ENCODE results near the gene AURKB. TPM values are rescaled to one million over a fixed set of nuclear protein-coding genes. Genes with fewer than 3 reads are reported as not detected.
"Not testable (repeated sequence)": the region's sequence is repeated elsewhere in the genome, so short reads cannot be mapped to it uniquely, and the experiment has no call there.

AURKB gene
- 1.3 and 2.0 TPM in 2 replicates for total RNA-seq
- polyA plus RNA-seq (2012), result 0.29 TPM

DNA sequence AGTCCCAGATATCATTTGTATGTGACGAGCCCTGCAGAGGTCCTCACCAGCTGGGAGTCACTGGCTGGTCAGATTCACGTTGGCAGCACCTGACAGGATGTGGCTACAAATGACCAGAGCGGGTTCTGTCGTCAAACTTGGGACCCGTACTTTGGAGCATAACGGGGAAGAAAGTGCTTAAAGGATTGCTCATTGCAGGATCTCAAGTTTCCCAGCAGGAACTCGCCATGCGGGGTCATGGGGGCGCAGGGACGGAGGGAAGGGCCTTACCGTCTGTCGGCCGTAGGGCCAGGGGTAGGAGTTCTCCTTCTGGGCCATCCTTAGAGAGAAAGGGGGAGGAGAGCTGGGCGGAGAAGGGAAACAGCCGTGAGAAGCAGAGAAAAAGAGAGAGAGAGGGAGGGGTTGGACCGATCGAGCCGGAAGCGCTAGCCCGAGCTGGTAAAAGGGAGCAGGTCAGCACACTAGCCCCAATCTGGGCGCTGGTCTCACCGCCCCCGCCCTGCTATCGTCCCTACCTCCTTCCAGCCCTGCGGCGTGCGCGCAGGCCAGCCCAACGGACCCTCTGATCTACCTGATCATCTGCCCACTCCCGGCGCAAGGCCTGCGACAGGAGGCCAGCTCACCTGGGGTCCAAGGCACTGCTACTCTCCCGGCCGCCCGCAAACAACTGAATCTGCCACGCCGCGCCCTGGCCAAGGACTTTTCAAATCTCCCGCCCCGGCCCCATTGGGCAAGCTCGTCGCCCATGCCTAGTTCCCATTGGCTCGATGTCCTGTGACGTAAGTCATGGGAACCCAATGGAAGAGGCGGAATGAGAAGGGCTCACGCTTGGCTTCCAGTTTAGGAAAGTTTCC, at the start of gene AURKB:
AURKB (minus strand) TSS at position 669 of the 854 bp plus-strand sequence; CDS start at position 318, 351 bp downstream.
- DNase-seq (ENCODE audit: low read depth), result peak; percentile 98

DNA sequence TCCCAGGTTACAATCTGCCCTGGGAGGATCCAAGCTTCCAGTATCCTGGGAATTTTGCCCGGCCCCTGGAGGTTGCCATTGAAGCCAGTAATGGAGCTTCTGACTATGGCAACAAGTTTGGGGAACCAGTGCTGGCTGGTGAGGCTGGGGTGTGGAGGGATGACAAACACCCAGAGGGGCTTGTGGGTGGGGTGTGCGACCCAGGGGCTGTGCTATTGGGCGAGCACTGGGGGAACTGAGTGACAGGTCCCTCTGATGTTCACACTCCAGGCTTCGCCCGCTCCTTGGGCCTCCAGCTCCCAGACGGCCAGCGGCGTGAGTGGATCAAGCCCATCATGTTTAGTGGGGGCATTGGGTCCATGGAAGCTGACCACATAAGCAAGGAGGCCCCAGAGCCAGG, 47.4 kb upstream of the AURKB start:
- no peak for DNase-seq (ENCODE audit: low read depth)

DNA sequence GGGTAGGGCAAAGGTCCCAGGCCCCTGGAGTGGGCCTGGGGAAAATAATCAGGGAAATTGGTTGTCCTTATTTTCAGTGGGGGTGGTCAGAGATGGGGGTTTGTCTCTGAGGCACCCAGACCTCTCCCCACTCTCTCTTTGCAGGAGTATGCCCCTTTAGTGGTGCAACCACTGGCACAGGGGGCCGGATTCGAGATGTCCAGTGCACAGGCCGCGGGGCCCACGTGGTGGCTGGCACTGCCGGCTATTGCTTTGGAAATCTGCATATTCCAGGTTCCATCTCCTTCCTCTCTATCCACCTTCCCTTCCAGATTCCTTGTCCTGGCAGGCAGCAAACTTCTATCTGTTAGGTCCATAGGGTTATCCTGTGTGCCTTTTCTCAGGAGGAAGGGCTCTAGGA, 46.3 kb upstream of the AURKB start:
- no peak for DNase-seq (ENCODE audit: low read depth)

DNA sequence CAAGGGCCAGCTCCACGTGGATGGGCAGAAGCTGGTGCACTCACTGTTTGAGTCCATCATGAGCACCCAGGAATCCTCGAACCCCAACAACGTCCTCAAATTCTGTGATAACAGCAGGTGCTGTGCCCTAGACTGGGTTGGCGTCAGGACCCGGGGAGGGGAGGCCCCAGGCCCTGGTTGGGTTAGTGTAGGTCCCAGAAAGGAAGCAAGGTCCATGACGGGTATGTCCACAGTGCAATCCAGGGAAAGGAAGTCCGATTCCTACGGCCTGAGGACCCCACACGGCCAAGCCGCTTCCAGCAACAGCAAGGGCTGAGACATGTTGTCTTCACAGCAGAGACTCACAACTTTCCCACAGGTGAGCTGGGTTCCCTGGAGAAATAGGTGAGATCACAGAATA, 45.9 kb upstream of the AURKB start:
- no peak for DNase-seq (ENCODE audit: low read depth)

DNA sequence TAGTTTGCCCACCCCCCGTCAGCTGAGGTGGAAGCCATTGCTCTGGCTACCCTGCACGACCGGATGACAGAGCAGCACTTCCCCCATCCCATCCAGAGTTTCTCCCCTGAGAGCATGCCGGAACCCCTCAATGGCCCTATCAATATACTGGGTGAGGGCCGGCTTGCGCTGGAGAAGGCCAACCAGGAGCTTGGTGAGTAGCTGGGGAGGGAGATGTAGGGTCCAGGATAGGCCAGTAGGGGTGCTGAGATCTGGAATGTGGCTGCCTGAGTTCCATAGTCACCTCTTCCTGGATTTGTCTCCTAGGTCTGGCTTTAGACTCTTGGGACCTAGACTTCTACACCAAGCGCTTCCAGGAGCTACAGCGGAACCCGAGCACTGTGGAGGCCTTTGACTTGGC, 45.1 kb upstream of the AURKB start:
- no peak for DNase-seq (ENCODE audit: low read depth)

DNA sequence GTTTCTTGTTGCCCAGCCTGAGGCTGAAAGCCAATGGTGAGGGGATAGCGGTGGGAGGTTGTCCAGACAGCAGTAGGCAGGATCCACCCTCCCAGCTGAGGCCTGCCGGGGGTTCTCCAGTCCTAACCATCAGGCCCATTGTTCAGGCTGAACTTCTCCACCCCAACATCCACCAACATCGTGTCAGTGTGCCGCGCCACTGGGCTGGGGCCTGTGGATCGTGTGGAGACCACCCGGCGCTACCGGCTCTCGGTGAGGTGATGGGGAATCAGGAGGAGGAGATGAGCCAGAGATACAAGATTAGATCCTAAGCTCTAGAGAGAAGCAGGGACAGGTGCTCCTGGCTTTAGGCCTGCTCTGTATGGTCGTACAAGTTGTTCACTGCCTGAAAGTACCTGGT, 44.5 kb upstream of the AURKB start:
- DNase-seq (ENCODE audit: low read depth), result no peak

DNA sequence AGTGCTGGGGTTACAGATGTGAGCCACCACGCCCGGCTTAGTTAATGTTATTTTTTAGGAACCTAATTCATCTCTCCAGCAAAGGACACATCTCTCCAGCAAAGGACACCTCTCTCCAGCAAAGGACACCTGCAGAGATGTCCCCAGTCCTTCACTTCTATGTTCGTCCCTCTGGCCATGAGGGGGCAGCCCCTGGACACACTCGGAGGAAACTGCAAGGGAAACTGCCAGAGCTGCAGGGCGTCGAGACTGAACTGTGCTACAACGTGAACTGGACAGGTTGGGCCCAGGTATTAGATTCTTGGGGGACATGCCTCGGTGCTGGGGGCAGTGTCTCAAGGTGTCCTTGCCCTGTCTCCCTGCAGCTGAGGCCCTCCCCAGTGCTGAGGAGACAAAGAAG, 43.4 kb upstream of the AURKB start:
- peak; percentile 23 for DNase-seq (ENCODE audit: low read depth)

DNA sequence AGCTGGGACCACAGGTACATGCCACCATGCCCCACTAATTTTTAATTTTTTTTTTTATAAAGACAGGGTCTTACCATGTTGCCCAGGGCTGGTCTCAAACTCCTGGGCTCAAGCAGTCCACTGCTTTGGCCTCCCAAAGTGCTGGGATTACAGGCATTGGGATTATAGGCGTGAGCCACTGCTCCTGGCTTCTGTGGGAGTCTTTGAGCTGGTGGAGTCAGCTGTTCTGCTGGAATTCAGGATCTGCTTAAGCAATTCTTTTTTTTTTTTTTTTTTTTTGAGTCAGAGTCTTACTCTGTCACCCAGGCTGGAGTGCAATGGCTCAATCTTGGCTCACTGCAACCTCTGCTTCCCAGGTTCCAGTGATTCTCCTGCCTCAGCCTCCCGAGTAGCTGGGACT, 41.0 kb upstream of the AURKB start:
- not testable (repeated sequence) for DNase-seq (ENCODE audit: low read depth)

DNA sequence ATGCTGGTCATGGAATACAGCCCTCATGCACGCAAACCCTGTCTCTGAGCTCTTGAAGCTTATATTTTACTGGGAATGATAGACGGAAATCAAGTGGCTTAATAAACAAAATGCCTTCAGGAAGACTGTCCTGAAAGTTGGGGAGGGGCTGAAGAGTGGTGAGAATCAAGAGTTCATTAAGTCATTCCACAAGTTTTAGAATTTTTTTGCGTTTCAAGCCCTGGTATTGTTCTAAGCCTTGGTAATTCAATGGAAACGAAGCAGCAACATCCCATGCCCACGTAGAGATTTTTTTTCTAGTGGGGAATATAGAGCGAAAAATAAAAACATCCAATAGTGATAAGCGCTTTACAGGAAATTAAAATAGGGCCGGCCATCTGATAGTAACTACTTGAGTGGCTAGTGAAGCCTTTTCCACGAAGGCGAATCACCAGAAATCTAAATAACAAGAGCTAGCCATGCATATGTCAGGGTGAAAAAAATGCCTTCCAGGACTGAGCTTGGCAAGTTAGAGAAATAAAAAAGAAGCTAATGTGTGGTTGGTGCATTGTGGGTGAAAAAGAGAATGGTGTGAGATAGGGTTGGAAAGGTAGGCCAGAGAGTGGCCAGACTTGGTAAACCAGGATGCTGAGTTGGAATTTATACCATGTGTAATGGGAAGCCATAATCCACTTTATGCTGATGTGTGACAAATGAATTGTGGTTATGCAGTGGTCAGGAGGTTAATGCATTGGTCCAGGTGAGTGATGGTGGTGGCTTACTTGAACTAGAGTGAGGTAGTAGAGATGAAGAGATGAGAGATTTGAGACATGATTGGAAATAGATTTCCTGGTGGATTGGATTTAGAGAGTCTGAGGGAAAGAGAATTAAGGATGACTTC, 39.5 kb upstream of the AURKB start:
- DNase-seq (ENCODE audit: low read depth), result no peak

DNA sequence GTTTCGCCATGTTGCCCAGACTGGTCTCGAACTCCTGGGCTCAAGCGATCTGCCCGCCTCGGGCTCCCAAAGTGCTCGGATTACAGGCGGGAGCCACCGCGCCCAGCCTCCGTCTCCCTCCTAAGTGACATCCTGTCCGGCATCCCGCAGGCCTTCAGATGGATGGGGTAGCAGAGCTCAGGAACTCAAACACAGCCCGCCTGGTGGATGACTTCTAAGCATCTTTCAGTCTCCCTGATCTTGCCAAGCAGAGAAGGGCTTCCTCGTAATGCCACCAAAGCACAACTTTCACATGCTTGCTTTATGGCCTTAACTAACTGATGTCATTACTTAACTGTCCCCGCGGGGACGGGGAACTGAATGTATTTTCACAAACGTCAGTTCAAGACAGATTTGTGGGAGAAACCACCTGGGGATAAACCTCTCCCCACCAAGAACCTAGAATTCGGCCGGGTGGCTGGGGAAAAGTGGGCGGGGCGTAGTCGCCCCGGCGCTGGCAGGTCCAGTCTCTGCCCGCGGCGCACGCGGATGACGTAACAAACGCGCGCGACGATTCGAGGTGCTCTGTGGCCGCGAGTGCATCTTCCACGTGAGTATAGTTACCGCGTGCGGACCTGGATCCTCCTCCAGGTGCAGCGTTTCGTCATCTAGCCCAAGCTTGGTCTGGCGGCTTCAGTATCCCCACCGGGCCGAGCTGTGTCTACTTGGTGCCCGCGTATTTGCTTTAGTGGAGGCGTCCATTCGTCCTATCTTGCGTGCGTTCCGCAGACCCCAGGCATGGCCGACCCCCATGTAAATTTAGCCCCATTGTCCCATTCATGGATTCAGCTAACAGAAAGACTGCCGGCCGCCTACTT, 38.6 kb upstream of the AURKB start, which contains the start of gene PFAS:
PFAS (plus strand) TSS at position 539 of the 857 bp plus-strand sequence. CDS start 4,649 bp downstream, outside the sequence.
- DNase-seq (ENCODE audit: low read depth), result peak; percentile 94

DNA sequence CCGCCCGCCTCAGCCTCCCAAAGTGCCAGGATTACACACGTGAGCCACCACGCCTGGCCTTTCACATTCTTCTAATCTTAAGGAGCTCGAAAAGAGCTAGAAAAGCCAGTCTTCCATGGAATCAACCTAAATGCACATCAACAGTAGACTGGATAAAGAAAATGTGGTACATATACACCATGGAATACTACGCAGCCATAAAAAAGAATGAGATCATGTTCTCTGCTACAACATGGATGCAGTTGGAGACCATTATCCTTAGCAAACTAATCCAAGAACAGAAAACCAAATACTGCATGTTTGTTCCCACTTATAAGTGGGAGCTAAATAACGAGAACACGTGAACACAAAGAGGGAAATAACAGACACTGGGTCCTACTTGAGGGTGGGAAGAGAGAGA, 34.4 kb upstream of the AURKB start:
- no peak for DNase-seq (ENCODE audit: low read depth)

DNA sequence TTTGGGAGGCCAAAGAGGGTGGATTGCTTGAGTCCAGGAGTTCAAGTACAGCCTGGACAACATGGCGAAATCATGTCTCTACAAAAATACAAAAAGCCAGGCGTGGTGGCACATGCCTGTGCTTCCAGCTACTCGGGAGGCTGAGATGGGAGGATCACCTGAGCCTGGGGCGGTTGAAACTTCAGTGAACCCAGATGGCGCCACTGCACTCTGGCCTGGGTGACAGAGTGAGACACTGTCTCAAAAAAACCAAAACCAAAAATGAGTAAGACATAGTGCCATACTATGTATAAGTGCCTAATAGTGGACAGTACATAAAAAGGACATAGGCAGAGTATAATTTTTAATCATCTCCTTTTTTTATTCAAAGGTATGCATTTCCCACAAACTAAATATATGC, 33.5 kb upstream of the AURKB start:
- DNase-seq (ENCODE audit: low read depth), result no peak

DNA sequence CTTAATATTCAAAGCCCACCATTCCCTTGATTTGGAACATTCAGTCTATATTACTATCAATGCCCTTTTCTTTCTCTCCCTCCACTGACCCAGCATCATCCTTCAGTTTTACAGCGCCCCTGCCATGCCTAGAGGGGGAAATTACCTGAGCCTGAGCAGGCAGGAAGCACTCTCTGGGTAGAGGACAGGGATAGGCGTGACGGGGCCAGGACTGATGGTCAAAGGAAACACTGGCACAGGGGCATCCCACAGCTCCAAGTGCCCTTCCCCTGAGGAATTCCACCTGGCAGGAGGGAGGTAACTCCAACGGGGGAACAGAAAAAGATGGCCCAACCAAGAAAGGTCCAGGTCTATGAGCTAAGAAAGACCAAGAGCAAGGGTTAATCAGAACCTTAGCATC, 27.5 kb upstream of the AURKB start:
- DNase-seq (ENCODE audit: low read depth), result no peak

DNA sequence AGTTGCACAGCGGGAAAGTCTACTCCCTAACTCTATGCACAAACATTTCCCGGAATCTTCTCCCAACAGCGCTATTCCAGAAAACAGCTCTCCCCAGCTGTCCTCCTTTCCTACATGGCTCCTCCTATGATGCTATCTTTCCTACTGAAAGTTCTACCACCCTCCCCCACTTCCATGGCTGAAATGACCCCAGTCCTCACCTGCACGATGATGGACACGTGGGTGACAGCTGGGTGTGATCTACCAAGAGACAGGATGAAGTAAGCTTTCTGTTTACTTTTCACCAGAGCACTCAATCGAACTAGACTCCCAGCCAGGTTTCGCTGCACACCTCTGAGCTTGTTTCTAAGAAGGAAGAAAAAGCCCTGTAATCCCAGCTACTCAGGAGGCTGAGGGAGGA, 26.8 kb upstream of the AURKB start:
- DNase-seq (ENCODE audit: low read depth), result no peak

DNA sequence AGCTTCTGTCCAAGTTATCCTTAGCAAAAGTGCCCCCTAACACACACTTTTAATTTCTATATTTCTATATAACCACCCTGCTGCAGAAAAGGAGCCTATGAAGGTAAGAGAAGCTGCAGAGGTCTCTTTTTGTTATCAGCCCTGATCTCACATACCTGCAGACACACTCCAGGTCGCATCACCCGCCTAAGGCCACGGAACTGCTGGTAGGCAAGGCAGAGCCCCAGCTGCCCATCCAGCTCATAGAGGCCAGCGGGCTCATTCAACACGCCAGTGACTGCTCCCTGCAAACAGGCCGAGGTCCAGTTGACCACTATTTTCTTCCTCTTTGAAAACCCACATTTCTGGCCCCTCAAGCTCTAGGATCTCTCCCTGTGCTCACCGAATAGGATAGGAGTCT, 25.3 kb upstream of the AURKB start:
- no peak for DNase-seq (ENCODE audit: low read depth)

DNA sequence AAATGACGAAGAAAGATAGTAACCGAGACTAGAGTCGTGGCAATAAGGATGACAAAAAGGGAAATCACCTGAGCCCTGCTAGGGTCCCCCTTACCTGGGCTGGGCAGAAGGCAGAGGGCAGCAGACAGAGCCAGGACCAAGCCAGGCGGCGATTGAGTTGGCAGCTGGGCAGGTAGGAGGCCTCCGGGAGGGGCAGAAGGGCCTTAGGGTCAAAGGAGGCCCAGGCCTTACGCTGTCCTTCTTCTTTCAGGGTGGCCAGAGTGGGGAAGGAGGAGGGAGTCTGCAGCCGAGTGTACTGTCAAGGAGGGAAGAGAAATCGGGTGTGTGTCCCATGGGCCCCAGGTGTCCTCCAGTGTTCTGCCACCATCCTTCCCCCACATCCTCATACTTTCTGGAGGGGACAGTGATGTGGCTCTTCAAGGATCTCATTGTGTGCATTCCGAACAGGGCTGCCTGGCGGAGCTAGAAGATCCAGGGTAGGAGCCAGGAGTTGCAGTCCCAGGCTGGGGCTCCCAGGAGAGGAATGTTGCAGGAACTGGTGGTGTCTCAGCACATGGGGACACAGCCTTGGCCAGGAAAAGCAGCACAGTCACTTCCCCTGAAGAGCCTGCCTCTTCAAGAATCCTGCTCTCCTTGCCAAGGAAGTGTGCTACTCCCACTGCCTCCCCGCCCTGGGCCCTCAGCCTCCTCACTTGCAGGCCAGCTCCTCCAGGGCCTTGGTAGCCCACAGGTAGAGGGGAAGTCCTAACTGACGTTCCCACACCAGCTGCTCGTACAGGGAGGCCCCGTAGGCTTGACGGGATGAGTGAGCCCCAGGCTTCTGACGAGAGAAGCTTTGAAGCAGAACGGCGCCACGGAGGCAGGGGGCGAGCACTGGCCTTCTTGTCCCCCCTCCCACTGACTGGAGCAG, 24.2 kb upstream of the AURKB start:
- no peak for DNase-seq (ENCODE audit: low read depth)

DNA sequence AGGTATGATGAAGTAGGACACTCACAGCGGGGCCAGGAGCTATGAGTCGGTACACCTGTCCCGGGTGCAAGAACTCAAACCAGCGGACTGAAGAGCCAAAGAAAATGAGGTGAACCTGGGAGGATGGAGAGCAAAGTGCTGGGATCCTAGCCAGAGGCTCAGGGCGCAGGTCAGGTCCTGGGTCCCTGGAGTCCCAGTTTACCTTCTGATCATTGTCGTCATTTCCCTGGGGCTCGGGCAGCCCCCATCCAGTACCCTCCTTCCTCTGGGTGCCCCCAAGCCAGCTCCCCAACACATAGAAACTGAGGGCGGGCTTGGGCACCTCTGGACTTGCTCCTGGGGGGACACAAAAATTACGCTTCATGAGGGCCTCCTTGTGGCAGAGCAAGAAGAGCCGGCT, 21.3 kb upstream of the AURKB start:
- no peak for DNase-seq (ENCODE audit: low read depth)

DNA sequence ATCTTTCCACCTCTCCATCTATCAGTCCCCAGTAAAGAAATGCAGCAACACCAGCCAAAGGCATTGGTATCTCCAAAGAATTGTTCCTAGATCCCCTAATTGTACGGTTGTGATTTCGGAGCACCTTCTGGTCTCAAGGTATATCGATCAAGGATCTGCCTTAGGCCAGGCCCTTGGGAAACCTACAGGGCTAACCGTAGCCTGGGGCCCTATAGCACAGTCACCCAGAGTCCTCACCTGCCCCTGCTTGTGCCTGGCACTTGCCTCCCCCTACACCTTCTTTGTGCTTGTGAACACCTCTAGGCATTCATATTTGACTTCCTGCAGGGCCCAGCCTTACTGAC, 16.8 kb upstream of the AURKB start:
- no peak for DNase-seq (ENCODE audit: low read depth)

DNA sequence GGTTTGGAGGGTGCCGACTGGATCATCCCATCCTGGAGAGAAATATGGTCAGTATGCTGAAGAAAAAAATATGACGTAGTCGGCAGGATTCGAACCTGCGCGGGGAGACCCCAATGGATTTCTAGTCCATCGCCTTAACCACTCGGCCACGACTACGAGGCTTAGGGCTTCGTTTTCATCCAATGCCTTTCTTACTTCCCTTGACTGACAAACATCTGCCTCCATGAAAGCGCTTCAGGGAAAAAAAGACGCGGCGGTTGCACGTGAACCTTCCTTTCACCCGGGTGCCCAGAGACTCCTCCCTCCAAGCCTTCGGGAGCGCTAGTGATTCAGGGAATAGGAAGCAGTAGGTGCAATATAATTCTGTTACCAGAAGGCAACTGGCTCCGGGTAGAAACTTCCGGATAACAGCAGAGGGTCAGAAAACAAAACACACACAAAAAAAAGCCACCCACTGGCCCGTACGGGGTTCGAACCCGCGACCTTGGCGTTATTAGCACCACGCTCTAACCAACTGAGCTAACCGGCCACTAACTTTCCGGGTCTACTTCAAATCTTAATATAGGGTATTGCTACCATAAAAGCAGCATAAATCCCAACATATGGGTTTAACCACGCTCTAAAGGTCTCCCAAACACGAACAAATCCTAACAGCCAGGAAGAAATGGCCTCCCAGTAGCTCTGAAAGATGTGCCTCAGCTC, 16.3 kb upstream of the AURKB start:
- peak; percentile 90 for DNase-seq (ENCODE audit: low read depth)

Measured in myocyte (in vitro differentiated cells).